Measurements from ENCODE around the gene CCNG2.

CCNG2 gene

DNA sequence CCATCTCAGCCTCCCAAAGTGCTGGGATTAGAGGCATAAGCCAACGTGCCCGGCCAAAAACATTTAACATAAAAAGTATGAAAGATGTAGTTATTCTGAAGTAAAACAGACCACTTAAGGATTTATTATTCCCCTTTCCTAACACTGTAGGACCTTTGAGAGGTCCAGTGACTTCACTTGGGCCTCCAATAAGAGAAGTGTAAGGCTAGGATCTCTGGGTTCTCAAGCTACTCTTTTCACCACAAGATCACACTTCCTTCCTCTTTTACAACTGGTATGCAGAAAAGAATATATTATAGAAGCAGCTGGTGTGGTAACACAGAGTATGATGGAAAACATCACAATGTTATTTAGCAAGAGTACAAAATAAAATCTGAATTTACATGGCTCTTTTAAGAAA is 30.2 kb upstream of the CCNG2 start:
- ATAC-seq = no peak

DNA sequence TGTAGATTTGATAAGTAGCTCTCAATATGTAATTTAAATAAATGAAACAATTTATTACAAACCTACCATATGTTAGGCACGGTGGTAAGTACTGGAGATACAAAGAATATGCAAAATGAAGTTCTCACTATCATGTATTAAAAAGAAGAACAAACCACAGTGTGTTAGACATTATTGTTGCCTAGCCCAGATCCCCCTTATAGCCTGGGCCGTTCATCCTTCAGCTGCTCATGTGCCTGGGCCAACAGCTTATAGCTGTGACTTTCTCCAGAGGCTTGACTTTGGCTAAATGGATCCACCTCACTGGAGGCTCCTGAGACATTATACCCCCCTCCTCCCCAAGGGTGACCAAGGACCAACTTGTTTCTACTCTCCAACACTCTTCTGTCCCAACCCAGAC is 29.8 kb upstream of the CCNG2 start:
- ATAC-seq = no peak
- TF ChIP-seq ZNF565 (CRISPR knock-in tag; conservative IDR thresholded peaks at IDR 0.05; ENCODE audit: low read depth) (no peak), RARB (CRISPR knock-in tag; IDR thresholded peaks at IDR 0.05) (no peak), CSDC2 (CRISPR knock-in tag; IDR thresholded peaks at IDR 0.05) (no peak), GLIS3 (CRISPR knock-in tag; IDR thresholded peaks at IDR 0.05) (no peak), ZNF70 (CRISPR knock-in tag; IDR thresholded peaks at IDR 0.05) (no peak), ZC3H10 (CRISPR knock-in tag; IDR thresholded peaks at IDR 0.05) (no peak), PPARA (CRISPR knock-in tag; IDR thresholded peaks at IDR 0.05; ENCODE audit: borderline replicate concordance) (no peak), SNAI2 (CRISPR knock-in tag; IDR thresholded peaks at IDR 0.05) (no peak)
- TF ChIP-seq, protein P1, sequence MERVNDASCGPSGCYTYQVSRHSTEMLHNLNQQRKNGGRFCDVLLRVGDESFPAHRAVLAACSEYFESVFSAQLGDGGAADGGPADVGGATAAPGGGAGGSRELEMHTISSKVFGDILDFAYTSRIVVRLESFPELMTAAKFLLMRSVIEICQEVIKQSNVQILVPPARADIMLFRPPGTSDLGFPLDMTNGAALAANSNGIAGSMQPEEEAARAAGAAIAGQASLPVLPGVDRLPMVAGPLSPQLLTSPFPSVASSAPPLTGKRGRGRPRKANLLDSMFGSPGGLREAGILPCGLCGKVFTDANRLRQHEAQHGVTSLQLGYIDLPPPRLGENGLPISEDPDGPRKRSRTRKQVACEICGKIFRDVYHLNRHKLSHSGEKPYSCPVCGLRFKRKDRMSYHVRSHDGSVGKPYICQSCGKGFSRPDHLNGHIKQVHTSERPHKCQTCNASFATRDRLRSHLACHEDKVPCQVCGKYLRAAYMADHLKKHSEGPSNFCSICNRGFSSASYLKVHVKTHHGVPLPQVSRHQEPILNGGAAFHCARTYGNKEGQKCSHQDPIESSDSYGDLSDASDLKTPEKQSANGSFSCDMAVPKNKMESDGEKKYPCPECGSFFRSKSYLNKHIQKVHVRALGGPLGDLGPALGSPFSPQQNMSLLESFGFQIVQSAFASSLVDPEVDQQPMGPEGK (CRISPR knock-in tag; IDR thresholded peaks at IDR 0.05; ENCODE audit: borderline replicate concordance) = no peak
- TF ChIP-seq, protein P2, sequence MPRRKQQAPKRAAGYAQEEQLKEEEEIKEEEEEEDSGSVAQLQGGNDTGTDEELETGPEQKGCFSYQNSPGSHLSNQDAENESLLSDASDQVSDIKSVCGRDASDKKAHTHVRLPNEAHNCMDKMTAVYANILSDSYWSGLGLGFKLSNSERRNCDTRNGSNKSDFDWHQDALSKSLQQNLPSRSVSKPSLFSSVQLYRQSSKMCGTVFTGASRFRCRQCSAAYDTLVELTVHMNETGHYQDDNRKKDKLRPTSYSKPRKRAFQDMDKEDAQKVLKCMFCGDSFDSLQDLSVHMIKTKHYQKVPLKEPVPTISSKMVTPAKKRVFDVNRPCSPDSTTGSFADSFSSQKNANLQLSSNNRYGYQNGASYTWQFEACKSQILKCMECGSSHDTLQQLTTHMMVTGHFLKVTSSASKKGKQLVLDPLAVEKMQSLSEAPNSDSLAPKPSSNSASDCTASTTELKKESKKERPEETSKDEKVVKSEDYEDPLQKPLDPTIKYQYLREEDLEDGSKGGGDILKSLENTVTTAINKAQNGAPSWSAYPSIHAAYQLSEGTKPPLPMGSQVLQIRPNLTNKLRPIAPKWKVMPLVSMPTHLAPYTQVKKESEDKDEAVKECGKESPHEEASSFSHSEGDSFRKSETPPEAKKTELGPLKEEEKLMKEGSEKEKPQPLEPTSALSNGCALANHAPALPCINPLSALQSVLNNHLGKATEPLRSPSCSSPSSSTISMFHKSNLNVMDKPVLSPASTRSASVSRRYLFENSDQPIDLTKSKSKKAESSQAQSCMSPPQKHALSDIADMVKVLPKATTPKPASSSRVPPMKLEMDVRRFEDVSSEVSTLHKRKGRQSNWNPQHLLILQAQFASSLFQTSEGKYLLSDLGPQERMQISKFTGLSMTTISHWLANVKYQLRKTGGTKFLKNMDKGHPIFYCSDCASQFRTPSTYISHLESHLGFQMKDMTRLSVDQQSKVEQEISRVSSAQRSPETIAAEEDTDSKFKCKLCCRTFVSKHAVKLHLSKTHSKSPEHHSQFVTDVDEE (CRISPR knock-in tag; IDR thresholded peaks at IDR 0.05) = no peak
- TF ChIP-seq, protein P3, sequence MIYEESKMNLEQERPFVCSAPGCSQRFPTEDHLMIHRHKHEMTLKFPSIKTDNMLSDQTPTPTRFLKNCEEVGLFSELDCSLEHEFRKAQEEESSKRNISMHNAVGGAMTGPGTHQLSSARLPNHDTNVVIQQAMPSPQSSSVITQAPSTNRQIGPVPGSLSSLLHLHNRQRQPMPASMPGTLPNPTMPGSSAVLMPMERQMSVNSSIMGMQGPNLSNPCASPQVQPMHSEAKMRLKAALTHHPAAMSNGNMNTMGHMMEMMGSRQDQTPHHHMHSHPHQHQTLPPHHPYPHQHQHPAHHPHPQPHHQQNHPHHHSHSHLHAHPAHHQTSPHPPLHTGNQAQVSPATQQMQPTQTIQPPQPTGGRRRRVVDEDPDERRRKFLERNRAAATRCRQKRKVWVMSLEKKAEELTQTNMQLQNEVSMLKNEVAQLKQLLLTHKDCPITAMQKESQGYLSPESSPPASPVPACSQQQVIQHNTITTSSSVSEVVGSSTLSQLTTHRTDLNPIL (CRISPR knock-in tag; IDR thresholded peaks at IDR 0.05; ENCODE audit: low read depth) = no peak

More for the DNA sequence above, 30.2 kb upstream of the CCNG2 start:
- TF ChIP-seq, protein P3 (CRISPR knock-in tag; IDR thresholded peaks at IDR 0.05; ENCODE audit: low read depth) = no peak
- no peak for TF ChIP-seq ZNF8 (CRISPR knock-in tag; IDR thresholded peaks at IDR 0.05)
- no peak for TF ChIP-seq GLIS3 (CRISPR knock-in tag; IDR thresholded peaks at IDR 0.05)
- TF ChIP-seq TOX (CRISPR knock-in tag; IDR thresholded peaks at IDR 0.05; ENCODE audit: borderline replicate concordance) = no peak
- TF ChIP-seq BACH2 (CRISPR knock-in tag; IDR thresholded peaks at IDR 0.05; ENCODE audit: borderline replicate concordance) = no peak
- TF ChIP-seq ZFP30 (CRISPR knock-in tag; IDR thresholded peaks at IDR 0.05) = no peak
- no peak for TF ChIP-seq CSDC2 (CRISPR knock-in tag; IDR thresholded peaks at IDR 0.05)
- TF ChIP-seq ZNF70 (CRISPR knock-in tag; IDR thresholded peaks at IDR 0.05) = no peak
- TF ChIP-seq, protein P4, sequence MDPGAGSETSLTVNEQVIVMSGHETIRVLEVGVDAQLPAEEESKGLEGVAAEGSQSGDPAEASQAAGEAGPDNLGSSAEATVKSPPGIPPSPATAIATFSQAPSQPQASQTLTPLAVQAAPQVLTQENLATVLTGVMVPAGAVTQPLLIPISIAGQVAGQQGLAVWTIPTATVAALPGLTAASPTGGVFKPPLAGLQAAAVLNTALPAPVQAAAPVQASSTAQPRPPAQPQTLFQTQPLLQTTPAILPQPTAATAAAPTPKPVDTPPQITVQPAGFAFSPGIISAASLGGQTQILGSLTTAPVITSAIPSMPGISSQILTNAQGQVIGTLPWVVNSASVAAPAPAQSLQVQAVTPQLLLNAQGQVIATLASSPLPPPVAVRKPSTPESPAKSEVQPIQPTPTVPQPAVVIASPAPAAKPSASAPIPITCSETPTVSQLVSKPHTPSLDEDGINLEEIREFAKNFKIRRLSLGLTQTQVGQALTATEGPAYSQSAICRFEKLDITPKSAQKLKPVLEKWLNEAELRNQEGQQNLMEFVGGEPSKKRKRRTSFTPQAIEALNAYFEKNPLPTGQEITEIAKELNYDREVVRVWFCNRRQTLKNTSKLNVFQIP (CRISPR knock-in tag; IDR thresholded peaks at IDR 0.05; ENCODE audit: borderline replicate concordance, low read depth) = no peak
- TF ChIP-seq SNAI2 (CRISPR knock-in tag; IDR thresholded peaks at IDR 0.05) = no peak
- TF ChIP-seq ZC3H10 (CRISPR knock-in tag; IDR thresholded peaks at IDR 0.05) = no peak
- TF ChIP-seq ISL1 (CRISPR knock-in tag; IDR thresholded peaks at IDR 0.05) = no peak
- no peak for TF ChIP-seq PPARA (CRISPR knock-in tag; IDR thresholded peaks at IDR 0.05; ENCODE audit: borderline replicate concordance)
- TF ChIP-seq, protein P1 (CRISPR knock-in tag; IDR thresholded peaks at IDR 0.05; ENCODE audit: borderline replicate concordance) = no peak
- no peak for TF ChIP-seq ZNF565 (CRISPR knock-in tag; conservative IDR thresholded peaks at IDR 0.05; ENCODE audit: low read depth)
- no peak for TF ChIP-seq TCF4 (CRISPR knock-in tag; IDR thresholded peaks at IDR 0.05; ENCODE audit: borderline replicate concordance)
- TF ChIP-seq, protein P2 (CRISPR knock-in tag; IDR thresholded peaks at IDR 0.05) = no peak
- no peak for TF ChIP-seq ESRRG (CRISPR knock-in tag; IDR thresholded peaks at IDR 0.05)
- no peak for TF ChIP-seq ARNTL (CRISPR knock-in tag; IDR thresholded peaks at IDR 0.05; ENCODE audit: borderline replicate concordance, low read depth)
- TF ChIP-seq, protein P5, sequence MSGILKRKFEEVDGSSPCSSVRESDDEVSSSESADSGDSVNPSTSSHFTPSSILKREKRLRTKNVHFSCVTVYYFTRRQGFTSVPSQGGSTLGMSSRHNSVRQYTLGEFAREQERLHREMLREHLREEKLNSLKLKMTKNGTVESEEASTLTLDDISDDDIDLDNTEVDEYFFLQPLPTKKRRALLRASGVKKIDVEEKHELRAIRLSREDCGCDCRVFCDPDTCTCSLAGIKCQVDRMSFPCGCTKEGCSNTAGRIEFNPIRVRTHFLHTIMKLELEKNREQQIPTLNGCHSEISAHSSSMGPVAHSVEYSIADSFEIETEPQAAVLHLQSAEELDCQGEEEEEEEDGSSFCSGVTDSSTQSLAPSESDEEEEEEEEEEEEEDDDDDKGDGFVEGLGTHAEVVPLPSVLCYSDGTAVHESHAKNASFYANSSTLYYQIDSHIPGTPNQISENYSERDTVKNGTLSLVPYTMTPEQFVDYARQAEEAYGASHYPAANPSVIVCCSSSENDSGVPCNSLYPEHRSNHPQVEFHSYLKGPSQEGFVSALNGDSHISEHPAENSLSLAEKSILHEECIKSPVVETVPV (CRISPR knock-in tag; IDR thresholded peaks at IDR 0.05) = no peak
